Stimulated activated CD8-positive, alpha-beta memory T cell treated with anti-CD3 and anti-CD28 coated beads, Interleukin-4, amount 100 ng/mL, for 48 hours (primary cell): ENCODE data around the gene LZTR1.
"Not testable (repeated sequence)": the region's sequence is repeated elsewhere in the genome, so short reads cannot be mapped to it uniquely, and the experiment has no call there.

ENCODE experiments used
- DNase-seq: peaks from one replicate; pipeline ENCODE4 v3.0.0-alpha.2; 2020

Gene LZTR1

GRCh38 chr22:20998411-20999336, 16.6 kb downstream of the LZTR1 start:
- no peak for DNase-seq

DNA sequence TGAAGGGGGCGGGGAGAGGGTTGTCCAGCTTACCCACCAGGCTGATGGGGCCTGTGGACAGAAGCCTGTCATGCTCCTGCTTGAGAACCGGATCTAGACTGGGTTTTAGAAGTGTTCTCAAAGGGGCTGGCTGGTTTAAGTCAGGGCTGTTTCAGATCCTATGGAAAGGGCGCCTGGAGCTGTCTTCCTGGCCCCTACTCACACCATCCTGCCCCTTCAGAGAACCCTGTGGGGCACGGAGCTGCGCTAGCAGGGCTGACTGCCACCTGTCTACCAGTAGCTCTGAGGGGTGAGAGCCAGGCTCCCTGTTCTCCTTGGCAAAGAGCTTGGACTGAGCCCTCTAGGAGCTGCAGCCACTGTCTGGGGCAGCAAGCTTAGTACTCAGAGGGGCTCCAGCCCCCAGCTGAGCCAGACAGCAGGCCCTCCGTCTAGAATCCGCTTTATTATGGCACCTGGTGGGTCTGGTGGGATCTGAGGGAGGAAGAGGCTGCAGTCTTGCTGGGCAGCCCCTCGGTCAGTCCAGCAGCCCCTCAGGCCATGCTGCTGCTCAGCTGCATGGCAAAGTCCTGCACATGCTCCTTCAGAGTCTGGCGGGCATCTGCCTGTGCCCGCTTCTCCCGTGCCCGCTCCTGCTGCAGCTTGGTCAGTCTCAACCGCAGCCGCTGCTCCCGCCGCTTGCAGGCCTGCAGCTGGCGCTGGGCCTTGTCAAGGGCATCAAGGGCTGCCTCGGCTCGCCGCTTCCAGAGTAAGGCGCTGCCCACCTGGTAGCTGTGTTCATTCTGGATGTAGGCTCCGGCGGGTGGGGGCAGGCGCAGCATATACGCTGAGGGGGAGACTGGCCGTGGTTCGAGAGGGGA, 17.5 kb downstream of the LZTR1 start:
- DNase-seq = no peak

DNA sequence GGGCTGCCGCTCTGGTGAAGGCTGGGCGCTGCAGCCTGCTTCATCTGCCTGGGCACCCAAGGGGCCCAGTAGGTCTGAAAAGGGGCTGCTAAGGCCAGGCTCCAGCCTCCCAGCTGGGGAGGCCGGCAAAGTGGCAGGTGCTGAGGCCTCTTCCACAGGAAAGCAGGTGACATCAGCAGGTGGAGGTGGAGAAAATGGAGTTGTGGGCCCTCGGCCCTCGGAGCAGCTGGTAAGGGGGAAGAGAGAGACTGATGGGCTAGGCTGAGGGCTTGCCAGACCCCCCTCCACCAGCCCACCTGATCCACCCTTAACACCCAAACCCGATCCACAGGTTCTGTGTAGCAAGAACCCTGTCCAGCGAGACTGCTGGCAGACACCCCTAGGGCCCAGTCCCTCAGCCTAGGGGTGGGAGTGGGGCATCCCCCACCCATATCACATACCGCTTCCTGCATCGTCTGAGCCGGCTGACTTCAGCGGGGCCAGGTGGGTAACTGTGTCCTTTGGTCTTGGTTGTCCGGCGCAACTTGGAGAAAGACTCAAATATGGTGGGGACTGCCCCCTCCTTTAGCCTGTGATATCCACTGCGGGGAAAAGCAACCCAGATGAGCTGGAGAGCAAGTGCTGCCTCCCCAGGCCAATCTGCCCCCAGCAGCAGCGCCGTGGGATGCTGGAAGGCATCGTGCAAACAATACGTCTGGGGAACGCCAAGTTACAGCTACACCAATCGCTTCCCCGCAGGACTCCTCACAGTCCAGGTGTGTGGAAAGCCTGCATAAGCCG, 18.3 kb downstream of the LZTR1 start:
- peak; percentile 34 for DNase-seq

- DNase-seq = no peak
These were observed 19.0 kb downstream of the LZTR1 start for GRCh38 chr22:21000987-21001600.

GRCh38 chr22:21001601-21002325, 19.7 kb downstream of the LZTR1 start, which contains the start of gene THAP7:
Gene THAP7, minus strand, starts transcription at chr22:21002118. Its CDS starts 207 bp downstream, at chr22:21001911.
- DNase-seq = peak; percentile 97

DNA sequence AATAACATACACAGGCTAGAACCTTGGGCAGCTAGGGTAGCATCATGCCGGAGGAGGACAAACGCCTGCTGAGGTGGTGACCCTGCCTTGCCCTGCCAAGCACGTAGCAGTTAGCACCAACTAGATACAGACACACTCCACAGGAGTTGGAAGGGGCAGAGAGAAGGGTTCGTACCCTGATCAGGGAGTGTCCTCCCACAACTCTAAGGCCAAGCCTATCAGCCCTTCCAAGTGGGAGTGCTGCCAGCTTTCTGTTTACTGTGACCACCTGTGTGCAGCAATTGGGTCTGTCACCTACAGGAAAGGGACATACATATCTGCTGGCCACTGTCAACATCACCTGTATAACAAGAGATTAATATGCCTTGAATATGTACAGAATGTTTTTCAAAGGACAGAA, 21.7 kb downstream of the LZTR1 start:
- DNase-seq = no peak

DNA sequence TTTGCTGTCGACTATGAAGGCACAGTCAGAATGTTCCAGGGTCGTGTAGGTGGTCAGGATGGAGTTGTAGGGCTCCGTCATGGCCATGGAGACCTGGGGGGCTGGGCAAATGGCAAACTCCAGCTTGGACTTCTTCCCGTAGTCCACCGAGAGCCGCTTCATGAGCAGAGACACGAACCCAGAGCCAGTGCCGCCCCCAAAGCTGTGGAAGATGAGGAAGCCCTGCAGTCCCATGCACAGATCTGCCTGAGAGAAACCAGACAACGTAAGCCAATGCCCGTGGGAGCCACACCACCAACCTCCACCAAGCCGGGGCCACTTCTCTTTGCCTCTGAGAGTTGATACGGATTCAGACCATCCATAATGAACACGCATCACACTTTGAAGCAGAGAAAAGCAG, 27.1 kb downstream of the LZTR1 start:
- DNase-seq = not testable (repeated sequence)

DNA sequence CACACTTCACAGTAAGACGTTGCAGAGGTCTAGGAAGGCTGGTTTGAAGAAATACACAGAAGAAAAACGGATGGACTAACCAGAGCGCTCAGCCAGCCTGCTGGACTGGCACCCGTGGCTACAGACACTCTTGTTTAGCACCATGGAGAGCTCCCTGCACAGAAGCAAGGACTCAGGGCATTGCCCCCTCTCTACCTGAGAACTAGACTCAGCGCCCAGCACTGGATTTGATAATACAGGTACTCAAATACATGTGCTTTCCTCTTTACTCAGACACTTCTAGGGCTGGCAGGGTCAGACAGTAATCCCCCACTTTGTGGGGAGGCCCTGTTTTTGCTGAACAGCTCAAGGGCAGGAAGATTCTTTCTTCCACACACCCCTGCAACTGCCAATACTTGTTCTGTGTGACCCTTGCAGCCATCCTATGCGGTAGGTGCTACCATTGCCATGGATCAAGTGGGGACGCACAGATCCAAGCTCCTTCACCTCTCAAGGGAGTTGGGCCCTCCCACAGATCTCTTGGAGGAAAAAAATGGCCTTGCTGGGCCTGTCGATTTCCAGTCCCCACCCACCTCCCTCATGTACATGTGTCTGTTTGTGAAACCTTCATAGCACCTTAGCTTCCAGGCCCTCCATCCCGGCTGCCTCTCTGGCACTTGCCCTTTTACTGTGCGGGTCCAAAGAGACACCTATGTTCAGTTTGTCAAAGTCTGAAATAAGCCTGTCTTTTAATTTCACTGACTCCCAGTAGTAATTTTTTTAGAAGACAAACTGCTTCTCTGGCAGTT, 27.7 kb downstream of the LZTR1 start:
- no peak for DNase-seq

DNA sequence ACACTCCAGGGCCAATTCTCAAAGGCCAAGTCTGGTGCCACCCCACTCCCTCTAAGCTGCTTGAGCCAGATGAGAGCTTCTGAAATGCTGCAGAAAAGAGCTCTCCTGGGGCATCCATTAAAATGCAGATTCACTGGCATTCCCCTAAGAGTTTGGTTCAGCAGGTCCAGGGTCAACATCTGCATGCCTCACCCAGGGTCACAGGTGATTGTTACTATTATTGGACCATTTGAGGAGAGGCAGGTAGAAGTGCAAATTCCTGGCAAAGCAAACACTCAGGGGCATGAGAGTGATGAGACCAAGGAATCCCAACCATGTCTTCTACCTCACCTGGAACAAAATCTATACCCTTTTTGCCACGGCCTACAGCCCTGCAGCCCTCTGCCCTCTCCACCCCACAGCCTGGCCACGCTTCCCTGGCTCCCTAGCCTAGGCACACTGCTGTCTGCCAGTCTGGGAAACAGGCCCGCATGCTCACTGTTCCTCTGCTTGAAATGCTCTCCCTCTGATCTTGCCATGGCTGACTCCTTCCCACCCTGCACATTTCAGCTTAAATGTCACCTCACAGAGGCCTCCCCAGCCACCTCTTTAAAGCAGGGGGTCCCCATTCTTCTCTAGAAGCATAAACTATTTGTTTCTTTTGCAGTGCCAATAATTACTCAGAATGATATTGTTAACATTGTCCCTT, 28.5 kb downstream of the LZTR1 start:
- DNase-seq = no peak

GRCh38 chr22:21012446-21013407, 30.6 kb downstream of the LZTR1 start:
- no peak for DNase-seq

- no peak for DNase-seq
These were observed 31.6 kb downstream of the LZTR1 start for GRCh38 chr22:21013657-21014201.

GRCh38 chr22:21014202-21014725, 32.2 kb downstream of the LZTR1 start:
- DNase-seq = peak; percentile 93

DNA sequence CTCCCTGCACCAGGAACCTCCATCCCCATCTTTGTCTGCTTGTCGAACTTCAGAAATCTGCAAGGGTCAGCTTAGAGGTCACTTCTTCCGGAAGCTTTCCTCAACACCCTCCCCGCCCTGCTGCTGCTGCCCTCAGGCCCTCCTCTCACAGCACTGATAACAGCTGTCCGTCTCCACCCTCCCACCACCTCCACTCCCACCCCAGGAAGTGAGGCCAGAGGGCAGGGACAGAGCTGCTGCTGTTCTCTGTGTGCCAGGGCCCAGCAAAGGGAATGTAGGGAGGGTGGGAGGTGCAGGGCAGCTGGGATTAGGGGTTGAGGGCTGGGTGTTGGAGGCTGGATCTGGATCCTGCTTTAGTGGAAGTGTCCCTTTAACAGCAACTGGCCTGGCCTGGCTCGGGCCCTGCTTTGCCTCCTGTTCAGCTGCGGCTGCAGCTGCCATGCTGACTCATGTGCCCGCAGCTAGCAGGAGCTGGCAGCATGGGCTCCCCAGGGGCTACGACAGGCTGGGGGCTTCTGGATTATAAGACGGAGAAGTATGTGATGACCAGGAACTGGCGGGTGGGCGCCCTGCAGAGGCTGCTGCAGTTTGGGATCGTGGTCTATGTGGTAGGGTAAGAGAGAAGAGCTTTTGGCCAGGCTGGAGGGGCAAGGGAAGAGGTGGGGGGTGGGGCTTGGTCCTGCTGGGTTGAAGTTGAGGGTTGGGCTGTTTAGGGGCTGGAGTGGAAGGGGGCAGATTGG, 32.8 kb downstream of the LZTR1 start, which contains the start of gene P2RX6:
Gene P2RX6, plus strand, starts transcription at position 440 of the 740 bp plus-strand sequence. Its CDS starts 10 bp downstream, at position 450.
- no peak for DNase-seq

- no peak for DNase-seq
These were observed 33.4 kb downstream of the LZTR1 start for GRCh38 chr22:21015466-21016006.

- DNase-seq = no peak
These were observed 34.7 kb downstream of the LZTR1 start for GRCh38 chr22:21016644-21017420.

DNA sequence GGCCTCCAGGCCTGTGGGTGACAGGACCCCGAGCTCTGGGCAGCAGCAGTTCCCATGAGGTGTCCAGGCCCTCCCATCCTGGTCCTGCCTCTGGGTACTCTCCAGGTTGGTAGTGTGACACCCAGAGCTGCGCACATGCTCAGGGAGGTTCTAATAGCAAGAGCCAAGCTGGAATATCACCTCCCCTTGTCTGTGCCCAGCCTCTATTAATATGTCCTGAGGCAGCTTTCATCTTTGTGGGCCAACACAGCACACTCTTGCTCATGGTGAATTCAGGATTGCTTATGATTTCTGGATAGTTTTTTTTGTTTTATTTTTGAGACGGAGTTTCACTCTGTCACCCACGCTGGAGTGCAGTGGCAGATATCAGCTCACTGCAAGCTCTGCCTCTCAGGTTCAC, 36.2 kb downstream of the LZTR1 start:
- no peak for DNase-seq
